GM18867 (cell line): Measurements from ENCODE around the gene PRKAG2.
A peak's percentile ranks its signal among the peaks of the same experiment; 100 is the strongest.

ENCODE experiments used
- ATAC-seq: cut with Tn5 transposase; IDR thresholded peaks from one replicate; pipeline ENCODE4 v1.9.1; 2021; ENCODE audit warnings: mild to moderate bottlenecking, moderate library complexity; ENCODE audit not compliant: unreplicated experiment

PRKAG2 gene

GRCh38 chr7:151632750-151633515, 244.0 kb downstream of the PRKAG2 start:
- ATAC-seq = peak; percentile 57

- peak; percentile 75 for ATAC-seq
Observed at GRCh38 chr7:151631953-151632749, 244.8 kb downstream of the PRKAG2 start.

DNA sequence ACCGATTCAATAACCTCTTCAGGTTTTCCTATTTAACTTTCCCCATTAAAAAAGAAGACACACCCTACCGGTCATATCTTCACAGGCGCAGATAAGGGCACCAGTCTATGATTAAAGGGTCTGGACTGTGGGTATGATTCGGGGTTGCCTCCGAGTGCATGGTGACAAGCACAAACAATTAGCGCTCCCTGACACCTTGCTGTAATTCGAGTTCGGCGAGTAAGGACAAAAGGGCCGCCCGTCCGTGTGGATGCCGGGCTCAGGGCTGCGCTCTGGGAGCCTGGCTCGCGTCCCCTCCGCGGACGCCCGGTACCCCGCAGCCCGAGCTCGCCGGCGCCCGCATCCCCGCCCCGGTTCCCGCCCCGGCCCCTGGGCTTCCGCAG, 245.4 kb downstream of the PRKAG2 start:
- peak; percentile 21 for ATAC-seq

GRCh38 chr7:151630851-151631569, 245.9 kb downstream of the PRKAG2 start:
- ATAC-seq = no peak

- ATAC-seq = no peak
Observed at GRCh38 chr7:151630358-151630757, 246.6 kb downstream of the PRKAG2 start.

- ATAC-seq = no peak
Observed at GRCh38 chr7:151629713-151630272, 247.1 kb downstream of the PRKAG2 start.

DNA sequence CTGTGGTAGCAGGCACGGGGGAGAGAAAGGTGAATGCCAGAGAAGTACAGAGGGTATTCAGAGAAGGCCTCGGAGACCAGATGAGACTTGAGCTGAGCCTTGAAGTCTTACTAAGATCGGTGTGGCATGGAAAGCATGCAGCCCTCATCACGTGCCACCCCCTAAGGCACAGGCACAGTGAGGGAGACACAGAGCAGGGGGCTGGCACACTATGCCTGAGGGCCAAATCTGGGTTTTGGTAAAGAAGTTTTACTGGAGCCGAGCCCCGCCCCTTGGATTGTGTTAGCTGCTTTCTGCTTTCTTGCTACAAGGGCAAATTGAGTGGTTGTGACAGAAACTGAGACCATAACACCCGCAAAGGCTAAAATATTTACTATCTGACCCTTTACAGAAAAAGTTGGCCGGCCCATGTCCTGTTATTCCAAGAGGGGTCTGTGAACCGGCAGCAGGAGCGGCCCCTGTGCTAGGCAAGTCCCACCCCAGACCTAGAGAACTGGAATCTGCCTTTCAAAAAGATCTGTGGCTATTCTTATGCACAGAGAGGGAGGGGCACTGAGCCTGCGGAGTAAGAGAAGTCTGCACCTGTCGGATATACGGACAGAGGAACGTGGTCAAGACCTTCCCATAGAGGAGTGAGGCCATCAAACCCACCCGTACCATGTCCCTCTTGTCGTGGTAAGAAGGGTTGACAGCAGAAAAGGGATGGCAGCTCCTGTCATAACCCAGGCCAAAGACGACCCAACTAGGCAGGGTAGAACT, 247.9 kb downstream of the PRKAG2 start:
- ATAC-seq = no peak

DNA sequence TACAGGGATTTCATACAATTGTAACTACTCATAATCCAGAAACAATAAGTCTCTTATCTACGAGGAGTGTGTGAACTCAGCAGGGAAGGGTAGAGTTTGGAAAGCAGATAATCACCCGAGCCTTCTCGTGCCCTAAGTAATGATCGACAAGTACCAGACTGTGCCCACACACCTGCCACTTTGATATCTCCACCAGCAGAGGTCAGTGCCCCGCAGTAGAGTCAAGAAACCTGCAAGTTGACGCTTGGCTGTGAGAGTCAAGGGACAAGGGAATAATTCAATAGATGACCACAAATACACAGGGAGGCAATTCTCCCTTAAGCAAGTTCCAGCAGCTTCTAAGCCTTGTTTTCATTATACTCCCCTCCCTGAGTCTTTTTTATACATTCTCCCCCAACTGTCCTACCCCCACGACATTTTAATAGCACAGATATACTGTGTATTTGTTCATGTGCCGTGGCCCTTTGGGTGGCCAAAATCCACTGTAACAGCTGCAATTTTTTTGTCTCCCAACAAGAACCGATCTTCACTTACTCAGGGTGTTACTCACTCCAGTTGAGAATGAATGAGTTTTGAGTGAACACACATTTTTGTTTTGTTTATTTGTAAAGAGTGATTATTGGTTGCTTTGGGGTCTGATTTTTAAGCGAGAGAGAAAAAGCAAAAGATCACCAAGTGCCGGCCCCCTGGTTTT, 250.3 kb downstream of the PRKAG2 start:
- ATAC-seq = no peak

- no peak for ATAC-seq
Observed at GRCh38 chr7:151625606-151626005, 251.3 kb downstream of the PRKAG2 start.

DNA sequence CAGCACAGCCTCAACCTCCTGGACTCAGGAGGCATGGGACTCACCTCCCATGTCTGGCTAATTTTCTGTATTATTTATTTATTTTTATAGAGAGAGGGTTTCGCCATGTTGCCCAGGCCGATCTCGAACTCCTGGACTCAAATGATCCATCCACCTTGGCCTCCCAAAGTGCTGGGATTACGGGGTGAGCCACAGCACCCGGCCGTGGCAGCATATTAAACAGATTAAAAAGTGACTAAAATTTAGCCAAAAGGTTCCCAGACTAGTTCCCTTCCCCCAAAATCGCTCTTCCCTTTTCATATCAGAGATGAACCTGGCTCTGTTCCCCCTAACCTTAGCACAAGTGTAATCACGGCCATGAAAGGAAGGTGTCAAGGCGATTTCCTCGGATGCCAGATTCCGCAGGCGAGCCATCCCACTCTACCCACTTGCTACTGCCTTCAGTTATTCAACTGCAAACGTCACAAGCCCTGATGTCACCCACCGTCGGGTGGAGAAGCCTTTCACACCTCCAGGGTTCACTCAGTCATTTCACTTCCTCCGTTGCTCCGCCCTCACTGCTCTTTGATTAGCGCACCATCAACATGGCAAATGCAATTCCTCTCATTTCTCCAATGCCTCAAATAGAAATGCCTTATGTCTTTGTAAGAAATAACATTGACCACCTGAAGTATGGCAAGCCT, 252.5 kb downstream of the PRKAG2 start:
- no peak for ATAC-seq

- ATAC-seq = no peak
Observed at GRCh38 chr7:151623766-151624165, 253.1 kb downstream of the PRKAG2 start.

DNA sequence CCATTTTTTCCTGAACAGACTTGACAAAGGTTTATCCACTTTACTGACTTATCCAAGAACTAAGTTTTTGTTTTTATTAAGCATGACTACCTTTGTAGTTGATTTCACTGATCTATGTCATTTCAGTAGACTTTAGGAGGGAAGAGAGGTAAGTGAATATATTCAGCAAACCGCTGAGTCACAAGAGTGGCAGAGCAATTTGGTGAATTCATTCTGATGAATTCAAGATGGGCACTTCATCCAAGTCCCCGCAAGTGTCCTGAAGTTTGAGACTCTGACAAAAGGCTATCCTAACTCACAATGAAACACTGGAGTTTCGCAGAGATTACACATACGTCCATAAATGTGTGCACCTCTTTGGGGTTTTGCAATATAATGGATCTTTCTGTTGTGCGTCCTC, 255.0 kb downstream of the PRKAG2 start:
- ATAC-seq = no peak

GRCh38 chr7:151616443-151617213, 260.3 kb downstream of the PRKAG2 start:
- no peak for ATAC-seq

GRCh38 chr7:151615784-151616183, 261.1 kb downstream of the PRKAG2 start:
- no peak for ATAC-seq

DNA sequence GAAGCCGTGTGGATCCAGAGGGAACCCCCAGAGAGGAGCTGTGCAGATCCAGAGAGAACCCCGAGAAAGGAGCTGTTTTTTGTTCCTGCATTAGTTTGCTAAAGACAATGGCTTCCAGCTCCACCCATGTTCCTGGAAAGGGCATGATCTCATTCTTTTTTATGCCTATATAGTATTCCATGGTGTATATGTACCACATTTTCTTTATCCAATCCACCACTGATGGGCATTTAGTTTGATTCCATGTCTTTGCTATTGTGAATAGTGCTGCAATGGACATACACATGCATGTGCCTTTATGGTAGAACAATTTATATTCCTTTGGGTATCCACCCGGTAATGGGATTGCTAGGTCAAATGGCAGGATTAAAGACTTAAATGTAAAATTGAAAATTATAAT, 261.9 kb downstream of the PRKAG2 start:
- no peak for ATAC-seq

DNA sequence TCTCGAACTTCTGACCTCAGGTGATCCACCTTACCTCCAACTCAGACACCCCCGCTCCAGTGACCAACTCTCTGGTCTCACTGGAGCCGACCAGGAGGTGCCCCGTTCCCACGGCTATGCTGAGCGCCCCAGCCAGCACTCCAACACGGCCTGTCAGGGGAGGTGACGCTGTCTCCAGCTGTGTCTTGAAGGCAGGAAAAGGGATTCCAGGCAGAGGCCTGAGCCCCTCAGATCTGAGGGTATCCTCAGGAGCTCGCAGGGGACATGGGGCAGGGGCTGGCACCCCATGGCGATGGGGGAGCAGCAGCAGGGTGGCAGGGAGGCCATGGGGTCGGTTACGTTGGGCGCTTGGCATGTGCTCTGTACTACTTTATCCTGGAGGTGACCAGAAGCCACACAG, 262.9 kb downstream of the PRKAG2 start:
- ATAC-seq = no peak

- ATAC-seq = no peak
Observed at GRCh38 chr7:151611878-151612277, 265.0 kb downstream of the PRKAG2 start.

DNA sequence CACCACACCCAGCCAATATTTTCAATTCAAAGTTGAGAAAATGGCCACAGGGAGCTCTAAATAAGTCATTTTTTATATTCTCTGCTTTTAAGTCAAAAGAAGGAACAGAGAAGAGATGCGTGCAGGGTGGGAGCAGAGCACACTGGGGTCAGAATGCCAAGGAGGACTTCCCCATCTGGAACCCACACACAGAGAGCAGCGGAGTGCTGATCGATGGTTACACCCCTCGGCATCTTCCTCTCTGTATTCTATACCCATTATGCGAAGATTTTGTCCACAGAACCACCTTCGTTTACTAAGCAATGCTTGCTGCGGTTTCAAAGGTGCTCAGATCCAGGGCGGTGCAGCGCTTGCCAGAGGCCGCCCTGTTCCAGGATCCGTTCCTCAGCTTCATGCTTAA, 265.9 kb downstream of the PRKAG2 start:
- no peak for ATAC-seq
